Stimulated activated CD8-positive, alpha-beta memory T cell treated with anti-CD3 and anti-CD28 coated beads, Interleukin-4, amount 100 ng/mL, for 48 hours (primary cell): ENCODE measurements around the gene H2BK1.
A peak's percentile ranks its signal among the peaks of the same experiment; 100 is the strongest.

Source experiments
- DNase-seq: peaks from one replicate; pipeline ENCODE4 v3.0.0-alpha.2; 2020

H2BK1 gene

DNA sequence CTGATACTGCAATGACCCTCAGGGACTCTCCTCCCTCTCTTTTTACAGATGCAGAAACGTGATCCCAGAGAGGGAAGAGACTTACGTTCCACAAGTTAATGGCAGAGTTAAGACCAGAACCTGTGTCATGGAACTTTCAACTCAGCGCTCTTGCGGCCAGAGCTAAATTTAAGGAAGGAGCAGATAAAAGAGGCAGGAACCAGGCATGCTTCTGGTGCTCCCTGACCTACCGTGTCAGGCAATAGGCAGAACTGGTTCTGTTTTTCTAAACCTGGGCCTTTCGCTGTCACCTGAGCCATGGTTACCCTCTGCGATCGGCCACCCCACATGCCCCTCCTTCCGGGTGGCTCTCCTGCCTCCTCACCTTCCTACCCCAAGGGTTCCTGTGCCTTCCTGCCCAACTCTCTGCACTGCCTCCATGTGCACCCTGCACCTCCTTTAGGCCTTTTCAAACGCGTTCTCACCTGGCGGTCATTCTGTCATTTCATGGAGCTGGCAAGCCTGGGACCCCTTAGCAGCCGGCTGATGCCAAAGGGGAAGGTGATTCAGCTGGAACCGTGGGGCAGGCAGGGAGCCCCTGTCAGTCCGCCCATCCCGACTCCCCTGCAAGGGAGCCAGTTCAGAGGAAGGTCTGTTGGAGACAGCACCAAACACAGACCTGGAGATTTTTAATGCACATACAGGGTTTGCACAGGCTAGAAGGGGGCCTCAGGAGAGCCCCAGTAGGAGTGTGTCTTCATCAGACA lies 35.1 kb downstream of the H2BK1 start:
- DNase-seq: no peak

DNA sequence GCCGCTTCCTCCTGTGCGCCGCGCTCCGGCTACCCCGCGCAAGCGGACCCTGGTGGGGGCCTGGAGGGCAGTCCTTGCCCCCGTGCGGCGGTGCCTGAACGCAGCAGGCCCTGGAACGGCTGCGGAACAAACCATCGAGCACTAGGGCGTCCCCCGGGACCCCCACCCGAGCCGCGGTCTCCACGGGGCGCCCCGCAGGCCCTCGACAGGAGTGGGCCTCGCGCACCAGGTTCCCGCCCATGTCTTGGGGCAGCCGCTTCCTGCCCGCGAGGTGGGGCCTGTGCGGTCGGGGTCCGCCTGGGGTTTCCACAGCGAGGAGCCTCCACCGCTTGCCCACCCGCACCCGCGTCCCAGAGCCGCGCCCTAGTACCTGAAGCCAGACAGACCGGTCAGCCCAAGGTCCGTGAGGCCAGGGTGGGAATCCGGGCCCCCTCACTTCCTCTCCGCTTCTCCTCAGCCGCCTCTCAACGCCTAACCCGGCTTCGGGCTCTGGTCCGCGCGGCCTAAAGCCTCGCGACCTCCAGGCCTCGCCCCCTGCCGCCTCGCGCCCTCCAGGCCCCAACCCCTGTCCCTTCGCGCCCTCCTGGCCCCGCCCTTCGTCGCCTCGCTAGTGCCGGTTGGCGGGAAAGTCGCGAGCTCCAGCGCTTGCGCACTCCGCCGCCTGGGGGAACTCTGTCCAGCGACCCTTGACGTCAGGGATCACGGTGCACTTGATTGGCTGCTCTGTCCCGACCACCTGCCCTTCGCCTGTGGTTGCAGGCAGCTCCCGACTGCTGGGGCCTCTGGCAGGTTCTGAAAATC lies 35.8 kb downstream of the H2BK1 start:
- peak; percentile 52 for DNase-seq

DNA sequence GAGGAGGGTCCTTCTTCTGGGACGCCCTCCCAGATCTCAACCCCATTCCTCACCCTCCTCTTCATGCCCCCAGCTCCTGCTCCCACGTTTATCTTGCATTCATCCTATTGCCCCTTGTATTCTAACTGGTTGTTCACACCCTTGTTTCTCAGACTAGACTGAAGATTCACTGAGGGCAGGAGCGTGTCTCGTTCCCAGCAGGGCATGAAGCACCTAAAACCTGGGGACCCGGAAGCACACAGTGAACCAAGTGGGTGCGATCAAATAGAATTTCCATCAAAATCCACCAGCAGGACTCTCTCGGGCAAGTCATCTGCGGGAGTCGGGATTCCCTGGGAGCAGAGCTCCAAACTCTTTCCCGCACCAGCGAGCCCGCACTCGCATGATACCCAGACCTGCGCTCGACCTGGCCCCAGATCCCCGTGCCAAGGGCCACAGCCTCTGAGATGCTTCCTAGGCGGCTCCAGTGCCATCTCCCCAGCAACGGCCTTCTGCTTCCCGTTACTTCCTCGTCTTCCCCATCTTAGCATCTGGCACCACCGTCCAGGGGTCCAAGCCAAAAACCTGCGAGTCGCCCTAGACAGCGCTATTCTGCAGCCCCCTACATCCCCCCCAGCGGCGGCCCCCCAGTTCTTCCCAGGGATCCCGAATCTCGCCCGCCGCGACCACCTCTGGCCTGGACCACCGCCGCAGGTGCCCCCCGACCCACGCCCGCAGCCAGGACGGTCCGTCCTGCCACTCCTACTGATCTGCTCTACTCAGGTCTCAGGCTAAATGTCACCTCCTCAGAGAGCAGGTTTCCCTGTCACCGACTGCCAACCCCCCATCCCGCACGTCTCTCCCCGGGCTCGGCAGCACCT lies 36.7 kb downstream of the H2BK1 start:
- no peak for DNase-seq

DNA sequence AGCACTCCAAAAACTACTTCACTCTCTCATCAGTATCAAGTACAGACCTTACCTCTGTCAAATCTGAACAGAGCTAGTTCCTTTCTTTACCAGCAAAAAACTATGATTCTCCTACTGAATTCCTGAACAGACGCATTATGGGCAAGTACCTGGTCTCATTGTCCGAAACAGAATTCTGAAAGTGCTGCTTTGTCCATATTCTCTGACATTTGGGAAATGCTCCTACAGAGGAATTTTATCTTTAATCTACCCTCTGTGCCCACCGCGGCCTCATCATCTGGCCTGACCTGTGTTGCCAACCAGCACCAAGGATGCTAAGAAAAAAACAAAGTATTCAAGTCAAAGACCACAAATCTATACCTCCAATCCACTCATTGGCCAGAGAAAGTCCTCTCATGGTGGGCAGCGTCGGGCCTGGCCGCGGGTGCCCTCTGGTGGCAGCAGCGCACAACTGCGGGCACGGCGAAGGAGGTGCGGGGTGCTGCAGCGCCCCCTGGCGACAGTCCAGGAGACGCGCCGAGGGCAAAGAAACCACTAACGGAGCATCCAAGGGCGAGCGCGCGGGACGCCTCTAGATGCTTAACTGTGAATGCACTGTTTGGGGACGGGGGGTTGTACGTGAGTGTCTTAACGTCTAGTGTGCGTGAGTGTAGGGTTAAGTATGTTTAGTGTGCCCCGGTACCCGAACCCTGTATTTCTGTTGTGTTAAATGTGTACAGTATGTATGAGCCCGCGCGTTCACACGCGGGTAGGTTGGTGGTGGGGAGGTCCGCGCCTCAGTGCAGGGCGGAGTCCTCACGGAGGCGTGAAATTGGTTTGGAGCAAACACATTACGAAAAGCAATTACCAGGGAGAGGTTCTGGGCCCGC lies 37.8 kb downstream of the H2BK1 start:
- DNase-seq: peak; percentile 88

DNA sequence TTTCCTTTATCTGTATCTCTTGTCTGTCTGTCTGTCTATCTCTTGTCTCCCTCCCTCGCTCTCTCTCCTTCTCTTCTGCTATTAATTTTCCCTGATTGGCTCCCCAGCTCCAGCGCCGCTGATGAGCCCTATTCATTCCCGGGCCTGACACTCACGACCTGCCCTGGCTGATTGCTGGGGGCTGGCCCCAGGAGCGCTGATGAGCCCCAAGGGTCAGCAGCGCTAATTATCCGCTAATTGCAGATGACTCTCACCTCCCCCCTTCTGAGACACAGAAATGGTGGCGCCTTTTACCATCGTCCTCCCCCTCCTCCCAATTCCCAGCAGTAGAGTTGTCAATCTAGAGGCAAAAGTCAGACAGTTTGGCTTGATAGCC lies 41.5 kb downstream of the H2BK1 start:
- no peak for DNase-seq

DNA sequence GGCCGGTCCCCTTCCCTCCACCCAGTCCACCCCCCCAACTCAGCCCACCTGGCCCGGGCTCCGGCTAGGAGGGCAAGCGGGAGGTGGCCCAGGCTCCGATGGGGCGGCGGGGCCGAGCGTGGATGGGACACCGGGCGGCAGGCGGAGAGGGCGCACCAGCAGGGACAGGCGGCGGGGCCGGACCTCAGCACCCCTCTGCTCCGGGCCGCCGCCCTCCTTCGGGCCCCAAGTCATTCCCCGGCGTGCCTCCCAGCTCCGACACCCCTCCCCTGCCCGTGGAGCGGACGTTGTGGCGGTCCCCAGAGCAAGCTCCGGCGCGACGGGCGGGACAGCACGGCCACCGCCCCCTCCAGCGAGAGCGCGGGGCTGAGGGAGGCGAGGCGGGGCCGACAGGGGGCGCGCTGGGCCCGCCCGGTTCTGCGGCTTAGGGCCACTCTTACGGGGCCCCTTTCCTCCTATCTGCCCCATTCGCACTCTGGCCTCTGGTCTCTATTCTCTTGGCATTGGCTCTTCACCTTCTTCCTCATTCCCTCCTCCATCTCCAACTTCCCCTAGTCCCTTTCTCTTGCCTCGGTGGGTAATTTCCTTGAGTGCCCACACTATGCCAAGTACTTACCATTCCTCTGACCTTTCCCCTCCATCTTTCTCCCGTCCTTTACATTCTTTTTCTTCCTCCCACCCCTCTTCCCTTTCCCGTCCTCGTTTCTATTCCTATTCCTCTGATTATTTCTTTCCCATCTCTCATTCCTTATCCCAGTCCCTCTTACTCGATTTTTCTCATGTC lies 42.1 kb downstream of the H2BK1 start:
- DNase-seq: peak; percentile 80

DNA sequence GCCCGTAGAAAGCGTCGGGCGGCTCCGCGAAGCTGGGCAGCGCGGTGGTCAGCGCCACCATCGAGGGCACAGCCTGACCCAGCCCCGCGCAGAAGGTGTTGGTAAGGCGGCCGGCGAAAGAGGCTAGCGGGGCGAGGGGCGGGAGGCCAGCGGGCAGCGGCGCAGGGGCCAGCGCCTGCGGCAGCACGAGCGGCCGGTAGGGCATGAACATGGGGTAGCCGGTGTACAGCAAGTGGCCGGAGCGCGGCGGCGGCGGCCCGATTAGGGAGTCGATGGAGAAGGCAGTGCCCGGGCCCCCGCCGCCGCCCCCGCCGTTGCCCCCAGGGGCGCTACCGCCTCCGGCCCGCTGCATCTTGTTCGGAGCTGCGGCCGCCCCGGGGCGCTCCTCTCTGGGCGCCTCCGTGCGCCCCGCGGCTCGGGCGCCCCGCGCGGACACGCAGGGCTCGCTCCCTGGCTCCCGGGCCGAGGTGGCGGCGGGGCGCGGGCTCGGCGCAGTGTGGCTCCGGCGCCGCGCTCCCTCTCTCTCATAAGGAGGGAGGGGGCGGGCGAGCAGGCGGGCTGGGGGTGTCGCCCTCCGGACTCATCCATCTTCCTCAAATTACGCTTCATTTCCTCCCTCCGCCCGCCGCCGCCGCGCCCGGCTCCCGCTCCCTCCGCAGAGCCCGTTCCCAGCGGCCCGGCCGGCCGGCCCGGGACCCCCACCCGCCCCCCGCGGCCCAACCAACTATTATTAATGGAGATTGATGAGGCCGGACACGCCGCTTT lies 42.9 kb downstream of the H2BK1 start, which contains the start of gene GBX1:
Gene GBX1, minus strand, starts transcription at position 498 of the 765 bp plus-strand sequence. Its CDS starts 146 bp downstream, at position 352.
- no peak for DNase-seq

DNA sequence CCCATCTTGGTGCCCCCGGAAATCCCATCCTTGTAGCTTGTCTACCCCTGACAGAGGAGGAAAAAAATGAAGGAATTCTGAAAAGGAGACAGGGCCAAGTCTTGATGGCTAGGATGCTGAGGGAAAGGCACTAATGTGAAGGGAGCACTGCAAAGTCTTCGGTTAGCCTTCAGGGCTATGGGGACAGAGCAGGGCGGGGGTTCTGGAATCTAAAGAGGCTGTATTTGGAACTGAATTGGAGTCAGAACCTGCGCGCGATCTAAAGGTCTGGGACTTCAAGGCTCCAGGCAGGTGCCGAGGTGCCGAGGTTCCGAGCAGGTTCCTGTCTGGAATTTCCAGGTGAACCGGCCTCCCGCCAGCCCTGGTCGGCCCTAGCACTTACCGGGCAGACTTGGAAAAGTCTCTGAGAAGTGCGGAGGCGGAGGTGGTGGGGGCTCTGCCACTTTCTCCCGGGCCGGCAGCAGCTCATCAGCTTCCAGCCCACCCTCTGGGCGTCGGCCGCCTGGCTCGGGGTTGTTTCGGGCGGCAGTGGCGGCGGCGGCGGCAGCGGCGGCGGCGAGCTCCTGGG lies 43.6 kb downstream of the H2BK1 start:
- no peak for DNase-seq

DNA sequence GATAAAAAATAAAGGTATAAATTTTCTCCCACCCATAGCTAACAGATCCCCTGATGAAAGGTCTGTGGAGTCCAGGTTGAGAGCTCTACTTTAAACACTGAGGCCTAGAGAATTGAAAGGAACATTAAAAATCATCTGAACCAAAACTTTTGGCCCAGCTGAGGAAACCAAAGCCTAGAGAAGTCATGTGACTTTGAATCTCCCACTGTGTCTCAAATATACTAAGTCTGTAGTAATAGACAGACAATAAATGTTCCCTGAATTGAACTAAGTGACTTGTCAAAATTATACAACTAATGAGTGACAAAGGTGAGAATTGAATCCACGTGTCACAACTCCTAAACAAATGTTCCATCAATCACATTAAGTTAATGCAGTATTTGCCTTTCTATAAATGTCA lies 48.5 kb downstream of the H2BK1 start:
- no peak for DNase-seq
